ENCODE measurements around the gene RTL9. TPM values are rescaled to one million over a fixed set of nuclear protein-coding genes. Genes with fewer than 3 reads are reported as not detected.

RTL9 gene
- total RNA-seq, 1 experiment from 2014 or later, result 0.24 TPM

DNA sequence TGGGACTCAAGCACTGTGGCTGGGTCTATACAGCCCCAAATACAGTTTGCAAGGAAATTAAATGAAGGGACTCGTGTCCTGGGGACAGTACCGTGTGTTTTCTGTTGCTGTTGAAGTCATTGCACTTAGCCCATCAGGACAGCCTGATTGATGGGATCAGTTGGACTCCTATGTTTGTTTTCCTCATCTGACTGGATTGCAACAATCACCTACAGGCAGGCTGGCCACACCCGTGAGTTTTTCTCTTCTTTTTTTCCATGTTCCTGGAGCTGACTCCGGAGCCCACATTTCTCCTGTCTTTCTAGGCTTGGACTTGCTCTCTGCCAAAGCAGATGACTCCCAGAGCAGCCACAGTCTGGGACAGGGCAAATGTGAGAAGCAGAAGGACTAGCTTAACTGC, 38.1 kb downstream of the RTL9 start (continued):
- TF ChIP-seq GRHL2 (CRISPR knock-in tag; IDR thresholded peaks at IDR 0.05; ENCODE audit: insufficient replicate concordance, severe bottlenecking) (no peak), CREM (CRISPR knock-in tag; IDR thresholded peaks at IDR 0.05) (no peak), CREB1 (CRISPR knock-in tag; IDR thresholded peaks at IDR 0.05) (no peak), SMAD4 (CRISPR knock-in tag; IDR thresholded peaks at IDR 0.05) (no peak)
- TF ChIP-seq, protein P1, sequence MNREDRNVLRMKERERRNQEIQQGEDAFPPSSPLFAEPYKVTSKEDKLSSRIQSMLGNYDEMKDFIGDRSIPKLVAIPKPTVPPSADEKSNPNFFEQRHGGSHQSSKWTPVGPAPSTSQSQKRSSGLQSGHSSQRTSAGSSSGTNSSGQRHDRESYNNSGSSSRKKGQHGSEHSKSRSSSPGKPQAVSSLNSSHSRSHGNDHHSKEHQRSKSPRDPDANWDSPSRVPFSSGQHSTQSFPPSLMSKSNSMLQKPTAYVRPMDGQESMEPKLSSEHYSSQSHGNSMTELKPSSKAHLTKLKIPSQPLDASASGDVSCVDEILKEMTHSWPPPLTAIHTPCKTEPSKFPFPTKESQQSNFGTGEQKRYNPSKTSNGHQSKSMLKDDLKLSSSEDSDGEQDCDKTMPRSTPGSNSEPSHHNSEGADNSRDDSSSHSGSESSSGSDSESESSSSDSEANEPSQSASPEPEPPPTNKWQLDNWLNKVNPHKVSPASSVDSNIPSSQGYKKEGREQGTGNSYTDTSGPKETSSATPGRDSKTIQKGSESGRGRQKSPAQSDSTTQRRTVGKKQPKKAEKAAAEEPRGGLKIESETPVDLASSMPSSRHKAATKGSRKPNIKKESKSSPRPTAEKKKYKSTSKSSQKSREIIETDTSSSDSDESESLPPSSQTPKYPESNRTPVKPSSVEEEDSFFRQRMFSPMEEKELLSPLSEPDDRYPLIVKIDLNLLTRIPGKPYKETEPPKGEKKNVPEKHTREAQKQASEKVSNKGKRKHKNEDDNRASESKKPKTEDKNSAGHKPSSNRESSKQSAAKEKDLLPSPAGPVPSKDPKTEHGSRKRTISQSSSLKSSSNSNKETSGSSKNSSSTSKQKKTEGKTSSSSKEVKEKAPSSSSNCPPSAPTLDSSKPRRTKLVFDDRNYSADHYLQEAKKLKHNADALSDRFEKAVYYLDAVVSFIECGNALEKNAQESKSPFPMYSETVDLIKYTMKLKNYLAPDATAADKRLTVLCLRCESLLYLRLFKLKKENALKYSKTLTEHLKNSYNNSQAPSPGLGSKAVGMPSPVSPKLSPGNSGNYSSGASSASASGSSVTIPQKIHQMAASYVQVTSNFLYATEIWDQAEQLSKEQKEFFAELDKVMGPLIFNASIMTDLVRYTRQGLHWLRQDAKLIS (CRISPR knock-in tag; IDR thresholded peaks at IDR 0.05; ENCODE audit: borderline replicate concordance), result no peak
- TF ChIP-seq, protein P2, sequence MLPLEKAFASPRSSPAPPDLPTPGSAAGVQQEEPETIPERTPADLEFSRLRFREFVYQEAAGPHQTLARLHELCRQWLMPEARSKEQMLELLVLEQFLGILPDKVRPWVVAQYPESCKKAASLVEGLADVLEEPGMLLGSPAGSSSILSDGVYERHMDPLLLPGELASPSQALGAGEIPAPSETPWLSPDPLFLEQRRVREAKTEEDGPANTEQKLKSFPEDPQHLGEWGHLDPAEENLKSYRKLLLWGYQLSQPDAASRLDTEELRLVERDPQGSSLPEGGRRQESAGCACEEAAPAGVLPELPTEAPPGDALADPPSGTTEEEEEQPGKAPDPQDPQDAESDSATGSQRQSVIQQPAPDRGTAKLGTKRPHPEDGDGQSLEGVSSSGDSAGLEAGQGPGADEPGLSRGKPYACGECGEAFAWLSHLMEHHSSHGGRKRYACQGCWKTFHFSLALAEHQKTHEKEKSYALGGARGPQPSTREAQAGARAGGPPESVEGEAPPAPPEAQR (CRISPR knock-in tag; IDR thresholded peaks at IDR 0.05), result no peak

DNA sequence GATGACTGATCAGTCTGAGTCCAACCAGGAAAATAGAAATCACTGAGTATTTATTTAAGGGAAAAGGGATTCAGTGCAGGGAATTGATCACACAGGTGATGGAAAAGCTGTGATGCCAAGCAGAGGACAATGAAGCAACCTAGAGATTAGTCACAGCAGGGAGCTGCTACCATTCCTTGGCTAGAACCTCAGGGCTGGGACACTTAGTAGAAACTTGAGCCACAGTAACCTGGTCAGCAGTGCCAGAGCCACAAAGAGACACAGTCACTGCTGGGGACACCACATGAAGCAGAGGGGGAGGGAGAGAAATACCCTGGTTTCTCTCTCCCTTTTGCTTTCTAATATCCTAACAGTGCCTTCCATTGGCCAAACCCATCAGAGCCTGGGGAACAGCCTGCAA, 38.7 kb downstream of the RTL9 start:
- TF ChIP-seq, protein P3, sequence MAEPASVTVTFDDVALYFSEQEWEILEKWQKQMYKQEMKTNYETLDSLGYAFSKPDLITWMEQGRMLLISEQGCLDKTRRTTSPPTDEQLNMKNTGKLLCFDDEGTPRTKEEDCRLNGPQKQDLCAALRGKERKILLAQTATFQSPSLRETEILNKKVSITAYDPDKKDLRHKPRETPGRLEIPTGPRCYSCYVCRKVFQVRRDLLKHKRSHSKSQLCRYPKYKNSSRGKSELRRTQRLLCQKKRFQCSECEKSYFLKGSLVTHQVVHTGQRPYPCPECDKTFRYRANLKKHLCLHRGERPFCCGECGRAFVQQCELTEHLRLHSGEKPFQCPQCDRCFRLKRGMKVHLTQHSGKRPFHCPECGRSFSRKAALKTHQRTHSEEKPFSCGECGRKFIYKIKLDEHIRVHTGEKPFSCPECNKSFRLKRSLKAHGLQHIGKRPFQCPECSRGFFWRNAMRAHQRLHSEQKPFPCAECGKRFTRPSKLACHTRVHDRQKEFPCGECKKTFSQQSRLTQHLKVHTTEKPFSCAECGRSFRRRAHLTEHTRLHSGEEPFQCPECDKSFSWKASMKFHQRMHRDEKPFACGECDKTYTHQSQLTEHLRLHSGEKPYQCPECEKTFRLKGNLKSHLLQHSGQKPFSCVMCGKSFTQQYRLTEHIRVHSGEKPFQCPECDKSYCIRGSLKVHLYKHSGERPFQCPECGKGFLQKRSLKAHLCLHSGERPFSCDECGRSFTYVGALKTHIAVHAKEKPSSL (CRISPR knock-in tag; conservative IDR thresholded peaks at IDR 0.05), result no peak
- TF ChIP-seq, protein P4, sequence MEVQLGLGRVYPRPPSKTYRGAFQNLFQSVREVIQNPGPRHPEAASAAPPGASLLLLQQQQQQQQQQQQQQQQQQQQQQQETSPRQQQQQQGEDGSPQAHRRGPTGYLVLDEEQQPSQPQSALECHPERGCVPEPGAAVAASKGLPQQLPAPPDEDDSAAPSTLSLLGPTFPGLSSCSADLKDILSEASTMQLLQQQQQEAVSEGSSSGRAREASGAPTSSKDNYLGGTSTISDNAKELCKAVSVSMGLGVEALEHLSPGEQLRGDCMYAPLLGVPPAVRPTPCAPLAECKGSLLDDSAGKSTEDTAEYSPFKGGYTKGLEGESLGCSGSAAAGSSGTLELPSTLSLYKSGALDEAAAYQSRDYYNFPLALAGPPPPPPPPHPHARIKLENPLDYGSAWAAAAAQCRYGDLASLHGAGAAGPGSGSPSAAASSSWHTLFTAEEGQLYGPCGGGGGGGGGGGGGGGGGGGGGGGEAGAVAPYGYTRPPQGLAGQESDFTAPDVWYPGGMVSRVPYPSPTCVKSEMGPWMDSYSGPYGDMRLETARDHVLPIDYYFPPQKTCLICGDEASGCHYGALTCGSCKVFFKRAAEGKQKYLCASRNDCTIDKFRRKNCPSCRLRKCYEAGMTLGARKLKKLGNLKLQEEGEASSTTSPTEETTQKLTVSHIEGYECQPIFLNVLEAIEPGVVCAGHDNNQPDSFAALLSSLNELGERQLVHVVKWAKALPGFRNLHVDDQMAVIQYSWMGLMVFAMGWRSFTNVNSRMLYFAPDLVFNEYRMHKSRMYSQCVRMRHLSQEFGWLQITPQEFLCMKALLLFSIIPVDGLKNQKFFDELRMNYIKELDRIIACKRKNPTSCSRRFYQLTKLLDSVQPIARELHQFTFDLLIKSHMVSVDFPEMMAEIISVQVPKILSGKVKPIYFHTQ (CRISPR knock-in tag; IDR thresholded peaks at IDR 0.05), result no peak
- TF ChIP-seq JAZF1 (CRISPR knock-in tag; IDR thresholded peaks at IDR 0.05), result no peak
- no peak for TF ChIP-seq ZNF219 (CRISPR knock-in tag; IDR thresholded peaks at IDR 0.05; ENCODE audit: borderline replicate concordance)
- TF ChIP-seq, protein P1 (CRISPR knock-in tag; IDR thresholded peaks at IDR 0.05; ENCODE audit: borderline replicate concordance), result no peak
- TF ChIP-seq GABPB1 (CRISPR knock-in tag; IDR thresholded peaks at IDR 0.05), result no peak
- TF ChIP-seq, protein P5, sequence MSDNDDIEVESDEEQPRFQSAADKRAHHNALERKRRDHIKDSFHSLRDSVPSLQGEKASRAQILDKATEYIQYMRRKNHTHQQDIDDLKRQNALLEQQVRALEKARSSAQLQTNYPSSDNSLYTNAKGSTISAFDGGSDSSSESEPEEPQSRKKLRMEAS (CRISPR knock-in tag; IDR thresholded peaks at IDR 0.05), result no peak
- TF ChIP-seq JUN (CRISPR knock-in tag; IDR thresholded peaks at IDR 0.05), result no peak
- TF ChIP-seq GTF2I (CRISPR knock-in tag; conservative IDR thresholded peaks at IDR 0.05), result no peak
- TF ChIP-seq, protein P6, sequence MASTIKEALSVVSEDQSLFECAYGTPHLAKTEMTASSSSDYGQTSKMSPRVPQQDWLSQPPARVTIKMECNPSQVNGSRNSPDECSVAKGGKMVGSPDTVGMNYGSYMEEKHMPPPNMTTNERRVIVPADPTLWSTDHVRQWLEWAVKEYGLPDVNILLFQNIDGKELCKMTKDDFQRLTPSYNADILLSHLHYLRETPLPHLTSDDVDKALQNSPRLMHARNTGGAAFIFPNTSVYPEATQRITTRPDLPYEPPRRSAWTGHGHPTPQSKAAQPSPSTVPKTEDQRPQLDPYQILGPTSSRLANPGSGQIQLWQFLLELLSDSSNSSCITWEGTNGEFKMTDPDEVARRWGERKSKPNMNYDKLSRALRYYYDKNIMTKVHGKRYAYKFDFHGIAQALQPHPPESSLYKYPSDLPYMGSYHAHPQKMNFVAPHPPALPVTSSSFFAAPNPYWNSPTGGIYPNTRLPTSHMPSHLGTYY (CRISPR knock-in tag; IDR thresholded peaks at IDR 0.05), result no peak
- TF ChIP-seq SP1 (CRISPR knock-in tag; conservative IDR thresholded peaks at IDR 0.05), result no peak
- TF ChIP-seq, protein P7, sequence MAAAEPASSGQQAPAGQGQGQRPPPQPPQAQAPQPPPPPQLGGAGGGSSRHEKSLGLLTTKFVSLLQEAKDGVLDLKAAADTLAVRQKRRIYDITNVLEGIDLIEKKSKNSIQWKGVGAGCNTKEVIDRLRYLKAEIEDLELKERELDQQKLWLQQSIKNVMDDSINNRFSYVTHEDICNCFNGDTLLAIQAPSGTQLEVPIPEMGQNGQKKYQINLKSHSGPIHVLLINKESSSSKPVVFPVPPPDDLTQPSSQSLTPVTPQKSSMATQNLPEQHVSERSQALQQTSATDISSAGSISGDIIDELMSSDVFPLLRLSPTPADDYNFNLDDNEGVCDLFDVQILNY (CRISPR knock-in tag; IDR thresholded peaks at IDR 0.05), result no peak
- TF ChIP-seq, protein P8, sequence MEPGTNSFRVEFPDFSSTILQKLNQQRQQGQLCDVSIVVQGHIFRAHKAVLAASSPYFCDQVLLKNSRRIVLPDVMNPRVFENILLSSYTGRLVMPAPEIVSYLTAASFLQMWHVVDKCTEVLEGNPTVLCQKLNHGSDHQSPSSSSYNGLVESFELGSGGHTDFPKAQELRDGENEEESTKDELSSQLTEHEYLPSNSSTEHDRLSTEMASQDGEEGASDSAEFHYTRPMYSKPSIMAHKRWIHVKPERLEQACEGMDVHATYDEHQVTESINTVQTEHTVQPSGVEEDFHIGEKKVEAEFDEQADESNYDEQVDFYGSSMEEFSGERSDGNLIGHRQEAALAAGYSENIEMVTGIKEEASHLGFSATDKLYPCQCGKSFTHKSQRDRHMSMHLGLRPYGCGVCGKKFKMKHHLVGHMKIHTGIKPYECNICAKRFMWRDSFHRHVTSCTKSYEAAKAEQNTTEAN (CRISPR knock-in tag; IDR thresholded peaks at IDR 0.05), result no peak

More for the DNA sequence above, 38.7 kb downstream of the RTL9 start:
- no peaks in the 10 kb centered on the region for H3K9me3 Mint-ChIP-seq
- no peak overlapping the region for H3K27ac Mint-ChIP-seq
- no peak for ATAC-seq
- H3K27me3 Mint-ChIP-seq (ENCODE audit: low read depth), result no peaks in the 10 kb centered on the region
- DNase-seq (ENCODE audit: low spot score), result no peak
- ChIA-PET CTCF (no interaction called here), POLR2A (no interaction called here)
- H3K36me3 Mint-ChIP-seq, result no peaks in the 10 kb centered on the region
- H3K4me3 Mint-ChIP-seq, result no peak overlapping the region
- peaks cover 24% of the 10 kb centered on the region for H3K4me1 Mint-ChIP-seq
